Kidney capillary endothelial cell (primary cell): Measurements from ENCODE around the gene LIN7B.

Source experiments
- DNase-seq: peaks from one replicate; pipeline ENCODE4 v3.0.0-alpha.2; 2018; ENCODE audit warnings: low spot score

The LIN7B gene

GRCh38 chr19:49094505-49095482 is 19.4 kb upstream of the LIN7B start:
- no peak for DNase-seq

GRCh38 chr19:49097453-49098288 is 16.5 kb upstream of the LIN7B start:
- DNase-seq = peak; percentile 62

GRCh38 chr19:49098795-49099194 is 15.4 kb upstream of the LIN7B start:
- DNase-seq = no peak

DNA sequence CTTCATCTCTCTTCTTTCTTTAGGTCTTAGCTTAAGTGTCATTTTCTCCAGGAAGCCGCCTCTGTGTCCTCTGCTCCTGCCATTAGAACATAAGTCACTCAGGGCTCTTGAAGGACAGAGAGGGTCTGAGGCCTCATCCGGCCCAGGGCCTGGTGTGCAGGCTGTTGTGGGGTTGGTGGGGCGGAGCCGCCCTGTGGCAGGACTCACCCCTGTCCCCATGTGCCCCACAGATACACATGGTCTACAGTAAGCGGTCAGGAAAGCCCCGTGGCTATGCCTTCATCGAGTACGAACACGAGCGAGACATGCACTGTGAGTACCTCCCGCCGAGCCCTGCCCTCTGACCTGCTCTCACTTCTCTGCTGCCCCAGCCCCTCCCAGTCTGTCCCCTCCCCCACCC is 13.0 kb upstream of the LIN7B start:
- no peak for DNase-seq

DNA sequence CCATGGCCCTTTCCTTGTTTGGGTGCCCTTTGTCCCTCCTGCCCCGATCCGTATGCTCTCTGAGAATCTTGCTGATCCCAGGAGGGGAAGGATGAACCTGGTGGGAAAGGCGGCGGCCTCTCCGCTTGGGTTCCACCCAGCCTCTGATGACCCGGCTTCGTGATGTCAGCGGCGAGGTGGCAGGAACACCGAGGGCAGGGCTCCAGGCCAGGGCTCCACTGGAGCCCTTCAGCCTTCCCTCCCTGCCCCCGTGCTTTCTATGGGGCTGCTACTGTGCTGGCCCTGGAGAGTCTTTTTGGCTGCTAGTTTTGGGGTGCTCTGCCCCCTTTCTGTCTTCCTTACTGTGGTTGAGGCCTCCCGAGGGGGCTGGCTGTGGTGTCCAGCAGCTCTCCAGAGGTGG is 11.9 kb upstream of the LIN7B start:
- DNase-seq = no peak

DNA sequence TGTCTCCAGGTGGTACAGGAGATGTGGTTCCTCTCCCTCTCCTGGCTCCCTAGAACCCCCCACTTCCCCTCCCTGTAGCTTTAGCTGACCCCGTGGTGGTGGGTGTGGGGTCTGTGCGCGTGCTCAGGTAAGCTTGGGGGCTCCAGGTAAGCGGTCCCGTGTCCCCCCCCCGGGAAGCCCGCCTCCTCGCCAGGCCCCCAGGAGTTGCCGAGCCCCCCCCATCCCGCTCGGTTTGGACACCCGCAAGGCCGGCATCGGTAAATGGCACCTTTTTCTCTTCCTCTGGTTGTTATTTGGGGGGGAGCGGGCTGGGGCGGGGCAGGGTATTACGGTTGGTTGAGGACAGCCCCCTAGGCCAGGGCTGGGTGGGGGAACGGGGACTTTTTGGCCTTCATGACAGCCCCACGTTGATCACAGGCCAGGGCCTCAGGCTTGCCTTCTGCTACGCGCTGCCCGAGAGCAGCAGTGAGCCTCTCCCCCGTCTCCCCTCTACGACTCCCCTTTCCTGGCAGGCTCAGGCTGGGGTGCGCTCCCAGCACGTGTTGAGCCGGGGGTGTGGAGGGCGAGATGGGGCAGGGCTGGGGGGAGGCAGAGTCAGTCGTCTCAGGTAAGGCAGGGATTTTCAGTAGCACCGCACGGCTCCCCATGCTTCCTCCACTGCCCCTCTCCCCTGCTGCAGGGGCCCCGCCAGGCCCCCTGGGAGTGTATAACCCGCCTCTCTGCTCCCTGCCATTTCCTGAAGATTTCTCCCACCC is 10.7 kb upstream of the LIN7B start:
- no peak for DNase-seq

- DNase-seq = no peak
These were observed 9.8 kb upstream of the LIN7B start for GRCh38 chr19:49104229-49104864.

GRCh38 chr19:49106648-49107135 is 7.5 kb upstream of the LIN7B start:
- DNase-seq = peak; percentile 42

- DNase-seq = no peak
These were observed 6.3 kb upstream of the LIN7B start for GRCh38 chr19:49107625-49108459.

- DNase-seq = no peak
These were observed 5.1 kb upstream of the LIN7B start for GRCh38 chr19:49109051-49109450.

DNA sequence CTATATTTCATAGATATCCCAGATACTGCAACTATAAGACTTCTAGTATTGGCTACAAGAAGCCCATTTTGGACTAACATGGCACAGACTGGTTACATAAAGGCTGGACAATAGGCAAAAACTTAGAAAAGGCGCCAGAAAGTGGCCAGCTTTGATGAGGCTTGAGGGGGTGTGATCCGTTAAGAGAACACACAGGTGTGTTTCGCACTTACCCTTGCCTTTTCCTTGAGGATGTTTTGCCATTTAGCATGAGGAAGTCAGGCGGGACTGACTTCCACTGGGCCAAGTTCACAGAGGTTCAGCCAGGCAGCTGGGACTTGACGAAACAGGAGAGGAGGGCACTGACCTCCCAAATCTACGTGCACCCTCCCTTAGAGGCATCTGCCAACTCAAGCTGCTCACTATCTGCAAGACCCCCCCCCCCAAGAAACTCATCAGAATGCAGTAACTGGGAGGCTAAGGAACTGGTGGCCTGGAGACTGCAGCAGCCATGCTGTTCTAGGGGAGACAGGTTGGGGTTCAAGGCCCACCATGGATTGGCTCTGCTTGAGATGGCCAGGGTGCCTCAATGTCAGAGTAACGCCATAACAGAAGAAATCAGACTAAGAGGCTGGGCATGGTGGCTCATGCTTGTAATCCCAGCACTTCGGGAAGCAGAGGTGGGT is 4.5 kb upstream of the LIN7B start:
- no peak for DNase-seq

- peak; percentile 56 for DNase-seq
These were observed 3.6 kb upstream of the LIN7B start for GRCh38 chr19:49110567-49110966.

DNA sequence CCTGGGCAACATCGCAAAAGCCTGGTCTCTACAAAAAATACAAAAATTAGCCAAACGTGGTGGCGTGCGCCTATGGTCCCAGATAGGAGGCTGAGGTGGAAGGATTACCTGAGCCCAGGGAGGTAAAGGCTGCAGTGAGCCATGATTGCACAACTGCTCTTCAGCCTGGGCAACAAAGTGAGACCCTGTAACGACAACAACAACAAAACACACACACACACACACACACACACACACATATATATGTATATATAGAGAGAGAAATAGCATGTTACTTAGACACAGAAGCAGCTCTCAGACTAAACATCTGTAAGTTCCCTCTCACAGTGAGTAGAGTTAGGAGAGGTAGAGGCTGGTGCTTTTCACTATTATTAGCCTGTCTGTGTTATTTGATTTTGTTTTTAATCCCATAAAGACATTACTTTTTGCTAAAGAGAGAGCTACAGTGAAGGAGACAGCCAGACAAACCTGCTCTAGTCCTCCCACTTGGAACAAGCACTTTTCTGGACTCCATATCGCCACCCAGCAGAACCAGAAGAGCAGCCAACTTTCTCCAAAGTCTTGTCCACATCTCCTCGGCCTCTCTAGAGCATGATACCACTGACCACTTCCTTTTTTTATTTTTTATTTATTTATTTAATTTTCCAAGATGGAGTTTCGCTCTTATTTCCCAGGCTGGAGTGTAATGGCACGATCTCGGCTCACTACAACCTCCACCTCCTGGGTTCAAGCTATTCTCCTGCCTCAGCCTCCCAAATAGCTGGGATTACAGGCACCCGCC is 2.8 kb upstream of the LIN7B start:
- no peak for DNase-seq

DNA sequence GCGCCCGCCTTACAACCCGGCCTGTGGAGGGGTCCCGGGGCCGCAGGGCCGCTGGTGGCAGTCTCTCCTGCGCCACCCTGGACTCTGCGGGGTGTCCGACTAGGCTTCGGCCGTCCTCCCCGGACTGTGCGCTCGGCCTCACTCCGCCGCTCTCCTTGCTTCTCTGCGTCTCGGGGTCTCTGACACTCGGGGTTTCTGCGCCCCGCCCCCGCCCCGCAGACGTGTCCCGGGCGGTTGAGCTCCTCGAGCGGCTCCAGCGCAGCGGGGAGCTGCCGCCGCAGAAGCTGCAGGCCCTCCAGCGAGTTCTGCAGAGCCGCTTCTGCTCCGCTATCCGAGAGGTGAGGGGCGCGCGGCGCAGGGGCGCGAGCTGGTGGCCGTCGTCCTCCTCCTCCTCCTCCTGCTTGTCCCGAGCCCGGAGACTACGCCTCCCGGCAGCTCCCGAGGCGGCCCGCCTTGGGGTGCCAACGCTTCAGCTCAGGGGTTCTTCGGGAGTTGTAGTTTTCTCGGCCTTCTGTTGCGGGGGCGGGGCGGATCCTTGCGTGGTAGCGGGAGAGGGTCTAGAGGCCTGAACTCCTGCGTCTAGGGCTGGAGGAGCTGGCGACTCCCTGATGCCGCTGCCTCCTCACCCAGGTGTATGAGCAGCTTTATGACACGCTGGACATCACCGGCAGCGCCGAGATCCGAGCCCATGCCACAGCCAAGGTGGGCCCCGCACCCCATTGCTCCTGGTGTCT is 627 bp downstream of the LIN7B start:
- no peak for DNase-seq

DNA sequence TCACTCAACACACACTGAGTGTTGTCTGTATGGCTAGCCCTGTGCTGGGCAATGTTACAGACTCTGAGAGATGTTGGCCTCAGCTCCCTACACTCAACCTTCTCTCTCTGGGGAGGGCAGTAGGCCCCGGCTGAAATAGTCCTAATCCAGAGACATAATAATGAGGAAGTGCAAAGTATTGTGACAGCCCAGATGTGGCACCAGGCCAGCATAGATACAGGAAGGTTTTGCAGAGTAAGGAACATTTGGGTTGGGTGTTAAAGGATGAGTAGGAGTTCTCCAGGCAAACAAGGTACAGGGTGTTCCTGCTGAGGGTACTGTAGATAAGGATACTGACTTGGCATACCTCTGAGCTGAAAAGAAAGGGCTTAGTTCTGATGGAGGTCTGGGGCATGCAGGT is 2.4 kb downstream of the LIN7B start:
- DNase-seq = no peak

GRCh38 chr19:49117677-49118564 is 3.8 kb downstream of the LIN7B start:
- DNase-seq = no peak

DNA sequence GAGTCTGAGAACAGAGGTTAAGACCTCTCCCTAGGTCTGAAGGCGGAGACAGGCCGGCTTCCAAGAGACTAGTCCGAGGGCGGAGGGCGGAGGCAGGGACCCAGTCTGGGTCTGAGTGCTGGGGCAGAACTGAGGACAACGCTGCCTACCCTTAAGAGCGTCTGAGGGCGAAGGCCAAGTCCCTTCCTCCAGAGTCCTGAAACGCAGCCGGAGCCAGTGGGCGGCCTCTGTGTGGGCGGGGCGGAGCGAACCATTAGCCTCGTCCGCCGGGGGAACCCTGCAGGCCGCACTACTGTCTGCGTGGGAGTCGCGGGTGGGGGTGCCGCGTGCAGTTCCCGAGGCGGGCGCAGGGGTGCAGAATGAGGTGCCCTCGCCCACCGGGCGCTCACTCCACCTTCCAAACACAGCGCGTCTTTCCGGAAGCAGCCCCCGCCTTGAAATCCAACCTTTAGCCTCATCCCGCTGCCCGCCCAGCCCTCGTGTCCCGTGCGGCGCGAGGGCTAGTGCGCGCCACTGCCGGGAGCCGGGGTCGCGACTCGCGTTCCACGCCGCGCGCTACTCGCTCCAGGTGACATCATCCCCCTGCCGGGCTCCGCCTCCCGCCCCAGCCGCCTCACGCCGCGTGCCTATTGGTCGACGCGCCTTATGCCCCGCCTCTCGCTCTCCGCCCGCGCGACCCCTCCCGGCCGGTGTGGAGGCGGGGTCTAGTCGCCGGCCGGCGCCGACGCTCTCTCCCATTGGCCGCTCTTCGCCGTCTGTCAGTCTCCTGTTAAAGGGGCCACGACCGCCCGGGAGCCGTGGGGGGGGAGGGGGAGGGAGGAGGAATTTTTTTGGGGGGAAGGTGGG is 4.6 kb downstream of the LIN7B start, which contains the start of gene C19orf73:
Gene C19orf73 (minus strand): TSS at position 579 of the 846 bp plus-strand sequence. CDS start 121 bp downstream, at position 458.
- DNase-seq = peak; percentile 92
